HK-2 (cell line): ENCODE data around the gene TUBB1.

ENCODE experiments used
- DNase-seq: peaks from one replicate; pipeline ENCODE4 v3.0.0-alpha.2; 2018; ENCODE audit not compliant: unreplicated experiment

Gene TUBB1

GRCh38 chr20:58989196-58989595, 30.0 kb upstream of the TUBB1 start:
- DNase-seq, result no peak

- no peak for DNase-seq
These were observed 28.4 kb upstream of the TUBB1 start for GRCh38 chr20:58990651-58991445.

GRCh38 chr20:58991715-58992114, 27.5 kb upstream of the TUBB1 start:
- DNase-seq, result no peak

GRCh38 chr20:58992911-58993310, 26.3 kb upstream of the TUBB1 start:
- no peak for DNase-seq

GRCh38 chr20:58993332-58994248, 25.6 kb upstream of the TUBB1 start:
- DNase-seq, result no peak

GRCh38 chr20:58994390-58995159, 24.7 kb upstream of the TUBB1 start:
- no peak for DNase-seq

GRCh38 chr20:58995461-58996225, 23.6 kb upstream of the TUBB1 start:
- no peak for DNase-seq

GRCh38 chr20:58996226-58996611, 23.0 kb upstream of the TUBB1 start:
- DNase-seq, result no peak

GRCh38 chr20:58997141-58997770, 22.0 kb upstream of the TUBB1 start:
- DNase-seq, result no peak

GRCh38 chr20:58998656-58999055, 20.6 kb upstream of the TUBB1 start:
- DNase-seq, result no peak

GRCh38 chr20:59000326-59000725, 18.9 kb upstream of the TUBB1 start:
- no peak for DNase-seq

- DNase-seq, result no peak
These were observed 18.2 kb upstream of the TUBB1 start for GRCh38 chr20:59001068-59001448.

GRCh38 chr20:59001449-59002171, 17.6 kb upstream of the TUBB1 start:
- DNase-seq, result no peak

GRCh38 chr20:59002388-59002787, 16.8 kb upstream of the TUBB1 start:
- DNase-seq, result no peak

GRCh38 chr20:59002874-59003399, 16.3 kb upstream of the TUBB1 start:
- DNase-seq, result no peak

GRCh38 chr20:59003836-59004492, 15.3 kb upstream of the TUBB1 start:
- no peak for DNase-seq

GRCh38 chr20:59004493-59004762, 14.8 kb upstream of the TUBB1 start:
- DNase-seq, result no peak

- no peak for DNase-seq
These were observed 14.3 kb upstream of the TUBB1 start for GRCh38 chr20:59004763-59005522.
